Tibial nerve (tissue), 4 donors: ENCODE measurements around the gene TCP11X2. TPM values are rescaled to one million over a fixed set of nuclear protein-coding genes. Genes with fewer than 3 reads are reported as not detected.
"Not testable (repeated sequence)": the region's sequence is repeated elsewhere in the genome, so short reads cannot be mapped to it uniquely, and the experiment has no call there.

Experiments used
- DNase-seq, 2 donors: peaks; one replicate each; pipeline ENCODE4 v3.0.0-alpha.2; 2019; ENCODE audit warnings: low spot score in 2 of 2
- H3K27ac ChIP-seq, 4 donors: fragments of 200-600 bp; sonication (generic) in 3 of 4; one replicate each; pipeline ENCODE4 v1.5.1; 2017 to 2019; ENCODE audit warnings: mild to moderate bottlenecking in 1 of 4
- H3K27me3 ChIP-seq, 2 donors: fragments of 200-600 bp; sonication (generic) in 1 of 2; one replicate each; pipeline versions ENCODE4 v1.5.1 to v1.6.0; 2017 to 2019
- H3K36me3 ChIP-seq, 3 donors: fragments of 200-600 bp; sonication (generic); one replicate each; pipeline ENCODE4 v1.5.1; 2018 to 2019
- H3K4me1 ChIP-seq, 4 donors: fragments of 200-600 bp; sonication (generic) in 3 of 4; one replicate each; pipeline ENCODE4 v1.5.1; 2017 to 2019
- H3K4me3 ChIP-seq, 4 donors: fragments of 200-600 bp; sonication (generic) in 3 of 4; one replicate each; pipeline ENCODE4 v1.5.1; 2017 to 2019; ENCODE audit warnings: mild to moderate bottlenecking in 1 of 4, moderate library complexity in 1 of 4
- H3K9me3 ChIP-seq, 4 donors: fragments of 200-600 bp; sonication (generic) in 3 of 4; one replicate each; pipeline ENCODE4 v1.5.1; 2017 to 2019
- CTCF ChIP-seq, 5 experiments: fragments of 200-600 bp in 3 of 5; fragments of 450-650 bp in 2 of 5; sonication (generic) in 3 of 5; IDR thresholded peaks; one replicate each; pipeline ENCODE4 v1.5.1; 2016 to 2019; ENCODE audit warnings: antibody characterized with exemption in 5 of 5, mild to moderate bottlenecking in 3 of 5, moderate library complexity in 2 of 5
- EP300 ChIP-seq, 2 donors: sonication (generic); formaldehyde crosslinking; IDR thresholded peaks; one replicate each; pipeline ENCODE4 v1.6.1; 2017; ENCODE audit warnings: antibody characterized with exemption in 2 of 2, mild to moderate bottlenecking in 1 of 2
- POLR2A ChIP-seq, 2 donors: fragments of 450-650 bp; IDR thresholded peaks; one replicate each; pipeline ENCODE4 v1.6.1; 2017; ENCODE audit warnings: antibody characterized with exemption in 2 of 2, mild to moderate bottlenecking in 2 of 2, moderate library complexity in 2 of 2
- WGBS, 2 donors: methylation state at CpG; one replicate each; pipeline ENCODE4 v1.1.5; 2018; 5-methylcytosine and 5-hydroxymethylcytosine counted together
- total RNA-seq, 4 donors: library from RNA; depleted of rRNA; stranded (reverse); fragments of >200 nt; gene quantifications; one replicate each; pipeline ENCODE4 v1.1.0, GENCODE V29; 2016

Gene TCP11X2
- total RNA-seq: not detected

DNA sequence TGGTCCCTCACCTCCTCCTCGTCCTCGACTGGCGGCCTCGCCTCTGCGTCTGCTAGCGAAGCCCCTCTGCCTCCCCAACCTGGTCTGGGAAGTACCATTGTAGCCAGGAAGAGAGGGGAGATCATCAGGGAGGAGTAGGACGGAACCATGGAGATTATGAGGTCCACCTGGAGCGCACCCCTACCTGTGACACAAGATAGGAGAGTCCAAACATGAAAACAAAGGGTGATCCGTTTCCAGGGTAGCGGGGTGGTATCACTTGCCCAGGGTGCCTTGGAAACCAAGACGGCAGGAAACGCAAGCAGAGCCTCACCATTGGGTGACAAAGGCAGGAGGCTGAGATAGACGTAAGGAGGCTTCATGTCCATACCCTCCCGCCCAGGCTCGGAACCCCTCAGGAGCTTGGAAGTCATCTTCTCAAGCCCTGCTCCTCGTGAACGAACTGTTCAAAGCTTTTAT lies at the start of gene TCP11X2:
TCP11X2 (minus strand) TSS at position 51 of the 459 bp plus-strand sequence.
- not testable (repeated sequence) for H3K27me3 ChIP-seq, H3K4me3 ChIP-seq, DNase-seq, H3K27ac ChIP-seq, H3K9me3 ChIP-seq, H3K4me1 ChIP-seq, H3K36me3 ChIP-seq
- 55 to 100% methylated on average over 2 to 5 of the region's 17 CpGs for WGBS, 2 donors

- H3K4me3 ChIP-seq: peak overlapping the region in 2 of 4 donors; percentile 3 to 55
- DNase-seq: no peak
- peaks cover 0 to 8% (median 0%) of the 10 kb centered on the region in 4 donors for H3K4me1 ChIP-seq
- H3K27ac ChIP-seq: no peak overlapping the region
- H3K9me3 ChIP-seq: no peaks in the 10 kb centered on the region
- WGBS, 2 donors: 42 to 58% methylated on average over 7 of the region's 7 CpGs
- peaks cover 0 to 25% of the 10 kb centered on the region in 2 donors for H3K27me3 ChIP-seq
- TF ChIP-seq CTCF (IDR thresholded peaks at IDR 0.05) (no peak), EP300 (IDR thresholded peaks at IDR 0.05) (no peak), POLR2A (IDR thresholded peaks at IDR 0.05) (no peak)
- H3K36me3 ChIP-seq: no peaks in the 10 kb centered on the region
These were observed 45.7 kb upstream of the TCP11X2 start for GRCh38 chrX:102517326-102517725.

- WGBS, 2 donors: 3 to 51% methylated on average over 11 to 55 of the region's 62 CpGs
- peak within 1 kb of the TSS; percentile 20 to 55 (median 42) for H3K4me3 ChIP-seq
- H3K36me3 ChIP-seq: no peaks in the 10 kb centered on the region
- H3K4me1 ChIP-seq: peaks cover 0 to 8% (median 0%) of the 10 kb centered on the region in 4 donors
- no peaks in the 10 kb centered on the region for H3K9me3 ChIP-seq
- peak; percentile 42 to 55 for DNase-seq
- no peak for TF ChIP-seq EP300 (IDR thresholded peaks at IDR 0.05)
- no peak for TF ChIP-seq CTCF (IDR thresholded peaks at IDR 0.05)
- TF ChIP-seq POLR2A (IDR thresholded peaks at IDR 0.05): no peak
- H3K27ac ChIP-seq: peak within 1 kb of the TSS in 2 of 4 donors; percentile 24 to 53
- peaks cover 0 to 25% of the 10 kb centered on the region in 2 donors for H3K27me3 ChIP-seq
These were observed 44.6 kb upstream of the TCP11X2 start, which contains the start of gene TMSB15A for GRCh38 chrX:102515975-102516941. Gene TMSB15A, minus strand, starts transcription at chrX:102516739.

GRCh38 chrX:102514536-102514935 lies 42.9 kb upstream of the TCP11X2 start:
- 85 to 87% methylated on average over 1 of the region's 1 CpG for WGBS, 2 donors
- Histone ChIP-seq H3K4me1 (peaks cover 0 to 8% (median 0%) of the 10 kb centered on the region in 4 donors), H3K27me3 (peaks cover 0 to 25% of the 10 kb centered on the region in 2 donors), H3K36me3 (no peaks in the 10 kb centered on the region), H3K9me3 (no peaks in the 10 kb centered on the region), H3K27ac (no peak overlapping the region), H3K4me3 (no peak overlapping the region)
- TF ChIP-seq CTCF (IDR thresholded peaks at IDR 0.05) (no peak), POLR2A (IDR thresholded peaks at IDR 0.05) (no peak), EP300 (IDR thresholded peaks at IDR 0.05) (no peak)
- DNase-seq: no peak

GRCh38 chrX:102498732-102499131 lies 27.1 kb upstream of the TCP11X2 start:
- no peaks in the 10 kb centered on the region for H3K9me3 ChIP-seq
- DNase-seq: no peak
- no peaks in the 10 kb centered on the region for H3K4me1 ChIP-seq
- H3K4me3 ChIP-seq: no peak overlapping the region
- peaks cover 0 to 19% of the 10 kb centered on the region in 2 donors for H3K27me3 ChIP-seq
- TF ChIP-seq CTCF (IDR thresholded peaks at IDR 0.05) (no peak), POLR2A (IDR thresholded peaks at IDR 0.05) (no peak), EP300 (IDR thresholded peaks at IDR 0.05) (no peak)
- no peaks in the 10 kb centered on the region for H3K36me3 ChIP-seq
- no peak overlapping the region for H3K27ac ChIP-seq
- 84 to 93% methylated on average over 2 of the region's 2 CpGs for WGBS, 2 donors
